Right lobe of liver (tissue), 6 donors: ENCODE results near the gene HECTD1. TPM values are rescaled to one million over a fixed set of nuclear protein-coding genes. Genes with fewer than 3 reads are reported as not detected.
A peak's percentile ranks its signal among the peaks of the same experiment; 100 is the strongest.
"Not testable (repeated sequence)": the region's sequence is repeated elsewhere in the genome, so short reads cannot be mapped to it uniquely, and the experiment has no call there.

Source experiments
- ATAC-seq, 4 donors: fragments of 200-7000 bp; cut with Tn5 transposase; one replicate each; pipeline ENCODE4 v1.9.1; 2020; ENCODE audit warnings: mild to moderate bottlenecking in 4 of 4, moderate library complexity in 4 of 4
- DNase-seq, 3 donors: peaks; one replicate each; pipeline ENCODE4 v3.0.0-alpha.2; 2020
- H3K27ac ChIP-seq, 3 donors: fragments of 200-600 bp; one replicate each; pipeline ENCODE4 v1.8.0; 2022
- H3K27me3 ChIP-seq, 2 donors: fragments of 200-600 bp; one replicate each; pipeline ENCODE4 v1.8.0; 2022
- H3K36me3 ChIP-seq, 4 donors: fragments of 200-600 bp; sonication (generic) in 1 of 4; one replicate each; pipeline versions ENCODE4 v1.5.1 to v1.8.0; 2017 to 2022; ENCODE audit warnings: control low read depth in 1 of 4
- H3K4me1 ChIP-seq, 4 donors: fragments of 200-600 bp; sonication (generic) in 1 of 4; one replicate each; pipeline versions ENCODE4 v1.5.1 to v1.8.0; 2017 to 2022; ENCODE audit warnings: control low read depth in 1 of 4
- H3K4me3 ChIP-seq, 3 donors: fragments of 200-600 bp; one replicate each; pipeline ENCODE4 v1.8.0; 2022
- H3K9me3 ChIP-seq, 4 donors: fragments of 200-600 bp; sonication (generic) in 1 of 4; one replicate each; pipeline versions ENCODE4 v1.5.1 to v1.8.0; 2017 to 2022; ENCODE audit warnings: control low read depth in 1 of 4
- CTCF ChIP-seq, 4 donors: fragments of 200-600 bp in 3 of 4; fragments of 450-650 bp in 1 of 4; IDR thresholded peaks; one replicate each; pipeline versions ENCODE4 v1.5.1 to v1.8.0; 2016 to 2022; ENCODE audit warnings: antibody characterized with exemption in 4 of 4, mild to moderate bottlenecking in 2 of 4
- POLR2A ChIP-seq: fragments of 450-650 bp; IDR thresholded peaks from one replicate; pipeline ENCODE4 v1.6.1; 2017; ENCODE audit warnings: antibody characterized with exemption, mild to moderate bottlenecking
- WGBS: methylation state at CpG from one replicate; pipeline ENCODE4 v1.1.6; 2018; ENCODE audit warnings: low coverage, low lambda C conversion rate; ENCODE audit not compliant: insufficient coverage; ENCODE audit errors: missing lambda C conversion rate; 5-methylcytosine and 5-hydroxymethylcytosine counted together
- intact Hi-C, 2 donors: fragments of 100-400 bp; cut with DNase I; formaldehyde crosslinking; loops; one replicate each; pipeline versions ENCODE4 v1.11.2 to v1.14.1; 2022
- total RNA-seq, 6 experiments: library from RNA; depleted of rRNA in 2 of 6; stranded (reverse); fragments of >200 nt in 2 of 6; fragmentation: NEBNext Ultra II Directional in 3 of 6; extraction: Animal tissue kit (Norgen Biotek cat#: 25700) in 3 of 6; gene quantifications; one replicate each; pipeline versions ENCODE4 v1.1.0 to v1.2.4, GENCODE V29; 2016 to 2023
- donor health status: DM: no; HTN: yes; CAD: no.
- donor health status: DM: no; HTN: no; CAD: no.
- donor health status: DM: no; HTN: no; CAD: no.
- donor health status: DM: no; HTN: yes; CAD: no.
- donor health status: DM: no; HTN: yes; CAD: no.

HECTD1 gene
- total RNA-seq, 6 experiments from 2014 or later, result 77.2 to 167 (median 119) TPM

GRCh38 chr14:31097081-31097480 lies 110.5 kb downstream of the HECTD1 start:
- Histone ChIP-seq H3K36me3 (peaks cover 7 to 46% (median 30%) of the 10 kb centered on the region in 4 donors), H3K4me3 (no peak overlapping the region), H3K9me3 (no peaks in the 10 kb centered on the region), H3K27me3 (no peaks in the 10 kb centered on the region), H3K4me1 (peaks cover 0 to 8% (median 3%) of the 10 kb centered on the region in 4 donors), H3K27ac (no peak overlapping the region)
- no peak for TF ChIP-seq POLR2A
- 92% methylated on average over 1 of the region's 1 CpG for WGBS
- DNase-seq, result no peak
- ATAC-seq, result no peak
- intact Hi-C loops, result no loop called here

GRCh38 chr14:31096255-31096654 lies 111.3 kb downstream of the HECTD1 start:
- no peaks in the 10 kb centered on the region for H3K9me3 ChIP-seq
- DNase-seq (no peak), ATAC-seq (no peak)
- no peaks in the 10 kb centered on the region for H3K27me3 ChIP-seq
- TF ChIP-seq CTCF (IDR thresholded peaks at IDR 0.05) (no peak), POLR2A (no peak)
- no peak overlapping the region for H3K27ac ChIP-seq
- peaks cover 7 to 39% (median 26%) of the 10 kb centered on the region in 4 donors for H3K36me3 ChIP-seq
- WGBS, result 95% methylated on average over 6 of the region's 6 CpGs
- peaks cover 0 to 15% (median 7%) of the 10 kb centered on the region in 4 donors for H3K4me1 ChIP-seq
- intact Hi-C loops, result no loop called here
- no peak overlapping the region for H3K4me3 ChIP-seq

- H3K27me3 ChIP-seq, intact Hi-C loops, H3K9me3 ChIP-seq, ATAC-seq, H3K27ac ChIP-seq, DNase-seq, H3K4me3 ChIP-seq: not testable (repeated sequence)
- H3K4me1 ChIP-seq, result peaks cover 0 to 19% (median 9%) of the 10 kb centered on the region in 4 donors
- WGBS, result 88% methylated on average over 7 of the region's 8 CpGs
- H3K36me3 ChIP-seq, result peaks cover 7 to 35% (median 22%) of the 10 kb centered on the region in 4 donors
Observed at GRCh38 chr14:31095817-31096216, 111.8 kb downstream of the HECTD1 start.

GRCh38 chr14:31093884-31094839 lies 113.4 kb downstream of the HECTD1 start:
- H3K4me3 ChIP-seq, ATAC-seq, H3K27ac ChIP-seq, H3K27me3 ChIP-seq, intact Hi-C loops, DNase-seq, H3K9me3 ChIP-seq: not testable (repeated sequence)
- peaks cover 7 to 20% (median 12%) of the 10 kb centered on the region in 4 donors for H3K36me3 ChIP-seq
- H3K4me1 ChIP-seq, result peaks cover 0 to 27% (median 14%) of the 10 kb centered on the region in 4 donors
- WGBS, result 93% methylated on average over 10 of the region's 10 CpGs

- no peaks in the 10 kb centered on the region for H3K9me3 ChIP-seq
- peak overlapping the region; percentile 81 to 89 (median 81) for H3K27ac ChIP-seq
- no peaks in the 10 kb centered on the region for H3K27me3 ChIP-seq
- no peak for TF ChIP-seq POLR2A
- no peak for TF ChIP-seq CTCF (IDR thresholded peaks at IDR 0.05)
- peaks cover 0 to 27% (median 14%) of the 10 kb centered on the region in 4 donors for H3K4me1 ChIP-seq
- H3K4me3 ChIP-seq, result no peak overlapping the region
- H3K36me3 ChIP-seq, result peaks cover 0 to 2% (median 0%) of the 10 kb centered on the region in 4 donors
- intact Hi-C loops, result no loop called here
- ATAC-seq (no peak), DNase-seq (no peak)
- WGBS, result 89% methylated on average over 2 of the region's 2 CpGs
Observed at GRCh38 chr14:31092160-31092708, 115.4 kb downstream of the HECTD1 start.
